Measurements from ENCODE around the gene RUFY3. TPM values are rescaled to one million over a fixed set of nuclear protein-coding genes. Genes with fewer than 3 reads are reported as not detected.

The RUFY3 gene
- total and polyA plus RNA-seq, 4 donors: 7.4 to 96.9 (median 42.1) TPM

- H3K4me1 ChIP-seq (ENCODE audit: control insufficient read depth in 1 of 2, insufficient read depth in 2 of 2, low read length in 2 of 2): peaks cover under 1% of the 10 kb centered on the region in 2 donors
- H3K9me3 ChIP-seq (ENCODE audit: control insufficient read depth, low read length): no peaks in the 10 kb centered on the region
- H3K27me3 ChIP-seq (ENCODE audit: control insufficient read depth in 1 of 2, insufficient read depth in 2 of 2, low read length in 1 of 2): no peaks in the 10 kb centered on the region
- no peak for ATAC-seq (ENCODE audit: low FRiP score)
- H3K36me3 ChIP-seq (ENCODE audit: control insufficient read depth in 1 of 2, insufficient read depth in 2 of 2, low read length in 1 of 2): no peaks in the 10 kb centered on the region
- WGBS, 2 donors: 80 to 89% methylated on average over 3 of the region's 3 CpGs
- intact Hi-C loops (cut with DNase I): no loop called here
- DNase-seq: no peak
- H3K4me3 ChIP-seq (ENCODE audit: low read length in 2 of 2): no peak overlapping the region
- H3K27ac ChIP-seq (ENCODE audit: low read depth in 1 of 2, low read length in 2 of 2): no peak overlapping the region
Measured at GRCh38 chr4:70711599-70711998, 10.2 kb upstream of the RUFY3 start.

GRCh38 chr4:70712150-70712549 lies 9.6 kb upstream of the RUFY3 start:
- H3K4me3 ChIP-seq (ENCODE audit: low read length in 2 of 2): no peak overlapping the region
- H3K9me3 ChIP-seq (ENCODE audit: control insufficient read depth, low read length): no peaks in the 10 kb centered on the region
- H3K4me1 ChIP-seq (ENCODE audit: control insufficient read depth in 1 of 2, insufficient read depth in 2 of 2, low read length in 2 of 2): no peaks in the 10 kb centered on the region
- no peaks in the 10 kb centered on the region for H3K27me3 ChIP-seq (ENCODE audit: control insufficient read depth in 1 of 2, insufficient read depth in 2 of 2, low read length in 1 of 2)
- no peaks in the 10 kb centered on the region for H3K36me3 ChIP-seq (ENCODE audit: control insufficient read depth in 1 of 2, insufficient read depth in 2 of 2, low read length in 1 of 2)
- DNase-seq (no peak), ATAC-seq (ENCODE audit: low FRiP score) (no peak)
- no peak overlapping the region for H3K27ac ChIP-seq (ENCODE audit: low read depth in 1 of 2, low read length in 2 of 2)
- intact Hi-C loops (cut with DNase I): no loop called here
- 73 to 79% methylated on average over 3 of the region's 3 CpGs for WGBS, 2 donors

- H3K27me3 ChIP-seq (ENCODE audit: control insufficient read depth in 1 of 2, insufficient read depth in 2 of 2, low read length in 1 of 2): no peaks in the 10 kb centered on the region
- 88 to 92% methylated on average over 7 of the region's 7 CpGs for WGBS, 2 donors
- no peak overlapping the region for H3K27ac ChIP-seq (ENCODE audit: low read depth in 1 of 2, low read length in 2 of 2)
- DNase-seq: no peak
- ATAC-seq (ENCODE audit: low FRiP score): no peak
- no peaks in the 10 kb centered on the region for H3K9me3 ChIP-seq (ENCODE audit: control insufficient read depth, low read length)
- no peaks in the 10 kb centered on the region for H3K36me3 ChIP-seq (ENCODE audit: control insufficient read depth in 1 of 2, insufficient read depth in 2 of 2, low read length in 1 of 2)
- intact Hi-C loops (cut with DNase I): no loop called here
- H3K4me3 ChIP-seq (ENCODE audit: low read length in 2 of 2): no peak overlapping the region
- H3K4me1 ChIP-seq (ENCODE audit: control insufficient read depth in 1 of 2, insufficient read depth in 2 of 2, low read length in 2 of 2): no peaks in the 10 kb centered on the region
Measured at GRCh38 chr4:70712604-70713452, 8.9 kb upstream of the RUFY3 start.

- ATAC-seq (ENCODE audit: low FRiP score) (no peak), DNase-seq (no peak)
- 71 to 74% methylated on average over 7 of the region's 7 CpGs for WGBS, 2 donors
- Histone ChIP-seq H3K27me3 (ENCODE audit: control insufficient read depth in 1 of 2, insufficient read depth in 2 of 2, low read length in 1 of 2) (no peaks in the 10 kb centered on the region), H3K9me3 (ENCODE audit: control insufficient read depth, low read length) (no peaks in the 10 kb centered on the region), H3K27ac (ENCODE audit: low read depth in 1 of 2, low read length in 2 of 2) (no peak overlapping the region), H3K4me1 (ENCODE audit: control insufficient read depth in 1 of 2, insufficient read depth in 2 of 2, low read length in 2 of 2) (no peaks in the 10 kb centered on the region), H3K36me3 (ENCODE audit: control insufficient read depth in 1 of 2, insufficient read depth in 2 of 2, low read length in 1 of 2) (no peaks in the 10 kb centered on the region), H3K4me3 (ENCODE audit: low read length in 2 of 2) (no peak overlapping the region)
- intact Hi-C loops (cut with DNase I): no loop called here
Measured at GRCh38 chr4:70713453-70714078, 8.2 kb upstream of the RUFY3 start.

GRCh38 chr4:70714079-70714887 lies 7.5 kb upstream of the RUFY3 start:
- H3K9me3 ChIP-seq (ENCODE audit: control insufficient read depth, low read length): no peaks in the 10 kb centered on the region
- ATAC-seq (ENCODE audit: low FRiP score) (no peak), DNase-seq (no peak)
- intact Hi-C loops (cut with DNase I): no loop called here
- H3K27ac ChIP-seq (ENCODE audit: low read depth in 1 of 2, low read length in 2 of 2): no peak overlapping the region
- no peaks in the 10 kb centered on the region for H3K36me3 ChIP-seq (ENCODE audit: control insufficient read depth in 1 of 2, insufficient read depth in 2 of 2, low read length in 1 of 2)
- H3K27me3 ChIP-seq (ENCODE audit: control insufficient read depth in 1 of 2, insufficient read depth in 2 of 2, low read length in 1 of 2): no peaks in the 10 kb centered on the region
- no peaks in the 10 kb centered on the region for H3K4me1 ChIP-seq (ENCODE audit: control insufficient read depth in 1 of 2, insufficient read depth in 2 of 2, low read length in 2 of 2)
- 88 to 90% methylated on average over 5 of the region's 5 CpGs for WGBS, 2 donors
- H3K4me3 ChIP-seq (ENCODE audit: low read length in 2 of 2): no peak overlapping the region

- intact Hi-C loops (cut with DNase I): no loop called here
- DNase-seq (no peak), ATAC-seq (ENCODE audit: low FRiP score) (no peak)
- 87 to 91% methylated on average over 6 of the region's 6 CpGs for WGBS, 2 donors
- Histone ChIP-seq H3K27ac (ENCODE audit: low read depth in 1 of 2, low read length in 2 of 2) (no peak overlapping the region), H3K9me3 (ENCODE audit: control insufficient read depth, low read length) (no peaks in the 10 kb centered on the region), H3K36me3 (ENCODE audit: control insufficient read depth in 1 of 2, insufficient read depth in 2 of 2, low read length in 1 of 2) (no peaks in the 10 kb centered on the region), H3K4me1 (ENCODE audit: control insufficient read depth in 1 of 2, insufficient read depth in 2 of 2, low read length in 2 of 2) (no peaks in the 10 kb centered on the region), H3K4me3 (ENCODE audit: low read length in 2 of 2) (no peak overlapping the region), H3K27me3 (ENCODE audit: control insufficient read depth in 1 of 2, insufficient read depth in 2 of 2, low read length in 1 of 2) (no peaks in the 10 kb centered on the region)
Measured at GRCh38 chr4:70715097-70715496, 6.7 kb upstream of the RUFY3 start.

- Histone ChIP-seq H3K27me3 (ENCODE audit: control insufficient read depth in 1 of 2, insufficient read depth in 2 of 2, low read length in 1 of 2) (no peaks in the 10 kb centered on the region), H3K9me3 (ENCODE audit: control insufficient read depth, low read length) (no peaks in the 10 kb centered on the region), H3K27ac (ENCODE audit: low read depth in 1 of 2, low read length in 2 of 2) (no peak overlapping the region), H3K36me3 (ENCODE audit: control insufficient read depth in 1 of 2, insufficient read depth in 2 of 2, low read length in 1 of 2) (no peaks in the 10 kb centered on the region), H3K4me3 (ENCODE audit: low read length in 2 of 2) (no peak overlapping the region), H3K4me1 (ENCODE audit: control insufficient read depth in 1 of 2, insufficient read depth in 2 of 2, low read length in 2 of 2) (no peaks in the 10 kb centered on the region)
- DNase-seq (no peak), ATAC-seq (ENCODE audit: low FRiP score) (no peak)
- 54 to 56% methylated on average over 13 of the region's 13 CpGs for WGBS, 2 donors
- intact Hi-C loops (cut with DNase I): no loop called here
Measured at GRCh38 chr4:70718811-70719604, 2.8 kb upstream of the RUFY3 start.

- ATAC-seq (ENCODE audit: low FRiP score): no peak
- Histone ChIP-seq H3K36me3 (ENCODE audit: control insufficient read depth in 1 of 2, insufficient read depth in 2 of 2, low read length in 1 of 2) (no peaks in the 10 kb centered on the region), H3K4me3 (ENCODE audit: low read length in 2 of 2) (peak overlapping the region; percentile 33 to 76), H3K27ac (ENCODE audit: low read depth in 1 of 2, low read length in 2 of 2) (no peak overlapping the region), H3K27me3 (ENCODE audit: control insufficient read depth in 1 of 2, insufficient read depth in 2 of 2, low read length in 1 of 2) (no peaks in the 10 kb centered on the region), H3K4me1 (ENCODE audit: control insufficient read depth in 1 of 2, insufficient read depth in 2 of 2, low read length in 2 of 2) (no peaks in the 10 kb centered on the region), H3K9me3 (ENCODE audit: control insufficient read depth, low read length) (no peaks in the 10 kb centered on the region)
- no peak for DNase-seq
- intact Hi-C loops (cut with DNase I): no loop called here
- 43 to 52% methylated on average over 7 of the region's 7 CpGs for WGBS, 2 donors
Measured at GRCh38 chr4:70722199-70722791, 531 bp downstream of the RUFY3 start.
